Embryonic facial prominence (tissue), 1 donor: Measurements from ENCODE around the gene BRPF3.

Experiments used
- DNase-seq: peaks from one replicate; pipeline ENCODE4 v3.0.0-alpha.2; 2016; ENCODE audit errors: extremely low spot score

The BRPF3 gene

DNA sequence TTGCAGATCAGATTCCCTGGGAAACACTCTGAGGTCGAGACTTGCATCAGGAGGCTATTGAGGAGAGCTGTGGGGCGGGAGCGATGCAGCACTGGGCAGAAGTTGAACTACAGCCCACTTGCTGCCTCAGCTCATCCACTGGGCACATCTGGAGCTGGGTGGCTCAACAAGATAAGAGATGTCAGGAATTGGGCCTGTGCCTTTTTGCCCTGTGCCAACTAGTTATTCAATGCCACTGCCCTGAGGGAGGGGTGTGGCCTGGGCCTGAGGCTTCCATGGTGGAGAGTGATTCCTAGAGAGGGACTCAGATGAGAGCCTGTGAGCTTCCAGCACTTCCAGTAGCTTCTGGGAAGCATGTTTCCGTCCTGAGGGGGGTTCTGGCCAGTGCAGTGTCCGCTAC lies 32.7 kb downstream of the BRPF3 start:
- DNase-seq = no peak

GRCh38 chr6:36230371-36230770 lies 33.8 kb downstream of the BRPF3 start:
- no peak for DNase-seq

GRCh38 chr6:36232172-36232571 lies 35.6 kb downstream of the BRPF3 start:
- no peak for DNase-seq

- DNase-seq = no peak
These were observed 38.8 kb downstream of the BRPF3 start for GRCh38 chr6:36235309-36235708.

GRCh38 chr6:36235862-36236261 lies 39.3 kb downstream of the BRPF3 start:
- no peak for DNase-seq

DNA sequence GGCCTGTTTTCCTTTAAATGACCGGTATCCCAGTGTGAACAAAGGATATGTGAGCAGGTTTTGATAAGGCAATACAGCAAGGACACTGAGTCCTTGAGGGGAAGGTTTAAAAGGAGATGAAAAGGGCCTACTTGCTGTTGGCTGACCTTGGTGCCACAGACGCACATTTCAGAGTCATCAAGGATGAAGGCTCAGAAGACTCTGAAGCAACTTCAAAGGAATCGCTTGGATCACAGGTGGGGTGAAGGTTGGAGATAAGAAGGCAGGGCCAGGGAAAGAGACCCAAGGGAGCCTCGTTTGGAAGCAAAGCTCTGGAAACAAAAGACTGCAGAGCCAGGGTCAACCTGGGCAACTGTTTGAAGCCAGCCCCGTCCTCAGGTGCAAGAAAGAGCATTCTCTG lies 43.2 kb downstream of the BRPF3 start:
- no peak for DNase-seq

DNA sequence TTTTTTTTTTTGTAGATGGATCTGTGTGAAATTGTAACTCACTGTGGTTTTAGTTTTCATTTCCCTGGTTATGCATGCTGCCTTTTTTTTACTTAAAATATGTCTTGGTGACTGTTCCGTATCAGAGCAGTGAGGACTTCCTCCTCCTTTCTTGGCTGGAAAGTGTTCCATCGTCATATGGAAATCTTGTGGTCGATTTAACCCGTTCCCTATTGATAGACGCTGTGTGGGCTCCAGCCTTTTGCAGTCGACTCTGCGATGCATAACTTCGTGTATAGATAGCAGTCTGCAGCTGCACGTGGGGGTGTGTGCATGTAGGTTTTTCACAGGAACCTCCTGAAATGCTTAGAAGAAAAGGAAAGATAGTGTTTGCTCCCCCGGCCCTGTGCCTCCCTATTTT lies 45.2 kb downstream of the BRPF3 start:
- no peak for DNase-seq

GRCh38 chr6:36242161-36242560 lies 45.6 kb downstream of the BRPF3 start:
- DNase-seq = no peak

DNA sequence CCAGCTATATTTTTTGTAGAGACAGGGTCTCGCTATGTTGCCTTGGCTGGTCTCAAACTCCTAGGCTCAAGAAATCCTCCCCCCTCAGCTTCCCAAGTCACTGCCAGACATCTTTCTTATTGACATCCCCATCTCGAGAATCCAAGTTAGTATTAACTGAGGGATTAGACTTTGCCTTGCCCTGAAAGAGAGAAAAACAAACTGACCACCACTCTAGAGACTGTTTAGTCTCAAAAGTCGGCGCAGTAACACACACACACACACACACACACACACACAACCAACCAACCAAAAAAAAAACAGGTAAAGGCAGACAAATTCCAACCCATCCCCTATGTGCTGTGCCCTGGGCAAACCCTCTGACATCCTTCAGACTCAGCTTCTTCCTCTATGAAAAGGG lies 46.1 kb downstream of the BRPF3 start:
- DNase-seq = no peak

GRCh38 chr6:36243562-36244212 lies 47.1 kb downstream of the BRPF3 start:
- DNase-seq = no peak

DNA sequence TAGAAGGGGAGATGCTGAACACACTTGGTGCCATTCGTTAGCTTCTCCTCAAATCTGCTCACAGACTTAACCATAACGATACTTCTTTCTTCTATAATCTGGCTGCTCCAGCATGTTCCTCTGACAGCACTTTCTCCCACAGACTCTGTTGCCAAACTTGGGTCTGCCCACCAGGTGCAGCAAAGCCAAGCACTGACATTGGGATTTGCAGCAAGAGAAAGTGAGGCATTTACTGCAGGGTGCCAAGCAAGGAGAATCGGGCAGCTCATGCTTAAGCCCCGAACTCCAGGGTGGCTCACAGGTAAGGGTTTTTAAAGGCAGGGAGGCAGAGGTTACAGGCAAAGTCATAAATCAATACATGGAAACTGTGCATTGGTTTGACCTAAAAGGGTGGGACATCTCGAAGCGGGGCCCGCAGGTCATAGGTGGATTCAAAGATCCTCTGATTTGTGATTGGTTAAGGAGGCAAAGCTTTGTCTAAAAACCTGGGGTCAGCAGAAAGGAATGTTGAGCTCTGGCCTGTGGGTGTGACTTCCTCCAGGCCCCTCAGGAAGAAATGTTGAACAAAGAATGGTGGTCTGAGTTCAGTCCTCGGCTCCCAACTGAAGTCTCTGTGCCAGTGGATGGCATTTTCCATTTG lies 48.2 kb downstream of the BRPF3 start:
- no peak for DNase-seq

- no peak for DNase-seq
These were observed 49.1 kb downstream of the BRPF3 start for GRCh38 chr6:36245572-36246061.

- no peak for DNase-seq
These were observed 50.1 kb downstream of the BRPF3 start for GRCh38 chr6:36246506-36247268.

DNA sequence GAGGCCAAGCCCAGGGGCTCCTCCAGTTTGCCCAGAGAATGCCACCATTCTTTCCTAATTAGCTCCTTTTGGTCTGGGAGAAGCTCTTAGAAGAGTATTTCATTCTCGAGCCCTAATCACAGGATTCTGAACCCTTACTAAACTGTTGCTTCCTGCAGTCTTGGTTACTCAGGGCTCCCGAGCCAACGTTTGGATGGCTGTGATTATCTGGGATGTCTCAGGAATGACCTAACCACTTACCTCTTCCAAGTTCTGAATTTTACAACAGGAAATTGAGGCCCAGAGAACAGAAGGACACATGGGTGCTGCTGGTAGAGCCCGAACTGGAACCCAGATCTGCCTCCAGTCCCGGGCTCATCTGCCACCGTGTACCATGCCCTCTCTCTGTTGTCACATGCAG lies 51.1 kb downstream of the BRPF3 start:
- no peak for DNase-seq

DNA sequence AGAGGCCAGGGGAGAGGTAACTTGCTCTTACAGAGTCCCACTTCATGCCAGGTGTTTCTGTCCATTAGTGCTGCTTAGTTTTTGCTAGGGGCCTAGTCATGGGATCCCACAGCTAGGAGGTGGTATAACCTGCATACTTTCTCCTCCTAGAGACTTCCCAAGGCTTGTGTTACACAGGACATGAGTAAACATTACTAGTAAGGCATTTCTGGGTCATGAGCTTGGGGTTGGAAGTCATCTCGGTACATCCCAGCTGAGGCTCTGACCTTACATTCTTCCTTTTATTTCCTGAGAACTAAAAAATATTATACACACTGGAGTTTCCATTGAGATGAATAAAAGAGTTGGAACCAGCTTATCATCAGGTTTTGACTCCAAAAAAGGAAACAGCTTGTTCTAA lies 52.4 kb downstream of the BRPF3 start:
- DNase-seq = no peak

DNA sequence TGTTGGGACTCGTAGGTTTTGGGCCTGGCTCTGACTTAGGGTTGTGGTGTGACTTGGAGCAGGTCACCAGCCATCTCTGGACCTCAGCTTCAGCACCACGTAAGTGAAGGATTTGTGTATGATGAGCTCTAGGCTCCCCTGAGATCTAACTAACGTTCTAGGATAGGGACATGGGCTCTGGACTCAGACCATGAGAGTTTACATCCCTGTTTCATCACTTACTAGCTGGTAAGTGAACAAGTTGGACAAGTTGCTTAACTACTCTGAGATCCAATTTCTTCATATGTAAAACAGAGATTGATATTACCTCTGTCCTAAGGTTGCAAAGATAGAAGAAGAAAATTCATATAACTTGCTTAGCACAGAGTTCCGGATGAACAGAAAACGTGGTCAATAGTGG lies 53.0 kb downstream of the BRPF3 start:
- DNase-seq = no peak

GRCh38 chr6:36252005-36252404 lies 55.5 kb downstream of the BRPF3 start:
- DNase-seq = no peak

- DNase-seq = no peak
These were observed 67.0 kb downstream of the BRPF3 start for GRCh38 chr6:36263390-36264000.

DNA sequence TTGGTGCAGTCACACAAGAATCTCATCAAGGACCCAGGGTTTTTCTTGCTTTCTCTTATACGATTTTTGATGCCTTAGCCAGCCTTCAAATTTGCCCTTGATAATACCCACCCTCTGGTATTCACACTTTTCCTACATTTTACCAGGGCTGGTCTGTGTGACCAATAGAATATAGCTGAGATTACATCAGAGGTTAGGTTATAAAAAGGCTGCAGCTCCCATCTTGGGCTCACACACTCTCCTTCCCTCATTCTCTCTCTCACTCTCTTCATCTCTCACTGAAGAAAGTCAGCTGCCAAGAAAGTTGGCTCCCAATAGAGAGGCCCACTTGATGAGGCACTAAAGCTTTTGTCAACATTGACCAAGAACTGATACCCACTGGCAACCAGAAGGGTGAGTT lies 69.2 kb downstream of the BRPF3 start:
- DNase-seq = no peak

DNA sequence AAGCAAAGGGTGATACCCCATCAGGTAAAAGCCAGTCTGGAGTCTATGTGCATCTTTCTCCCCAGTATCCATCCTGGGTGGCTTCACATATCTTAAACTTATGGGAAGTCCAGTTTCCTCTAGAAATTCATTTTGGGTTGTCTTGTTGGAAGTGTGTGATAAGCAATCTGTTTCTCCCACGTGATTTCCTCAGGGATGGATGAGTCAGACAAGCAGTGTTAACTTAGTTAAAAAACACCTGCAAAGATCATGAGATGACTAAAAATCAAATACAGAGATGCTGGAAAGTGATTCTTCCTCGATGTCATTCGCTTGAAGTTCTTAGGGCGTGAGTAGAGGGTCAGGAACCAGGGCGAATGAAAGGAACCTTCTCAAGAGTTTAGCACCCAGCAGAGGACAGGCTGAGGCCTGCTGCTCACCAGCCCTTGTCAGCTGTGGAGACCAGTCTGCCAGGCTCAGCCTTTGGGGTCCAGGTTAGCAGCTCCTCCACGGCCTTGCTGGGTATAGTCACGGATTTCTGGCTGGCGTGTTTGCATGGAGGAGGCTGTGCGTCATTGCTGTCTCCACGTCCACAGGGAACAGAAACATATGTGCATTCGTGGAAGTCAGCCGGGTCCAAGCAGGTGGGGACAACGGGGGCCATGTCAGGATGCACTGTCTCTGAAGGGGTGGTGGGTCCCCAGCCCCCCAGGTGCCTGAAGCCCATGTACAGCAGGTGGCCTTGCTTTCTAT lies 70.5 kb downstream of the BRPF3 start:
- DNase-seq = no peak

GRCh38 chr6:36267731-36268477 lies 71.4 kb downstream of the BRPF3 start:
- DNase-seq = no peak
